Sigmoid colon (tissue), 7 donors: ENCODE data around the gene RBM28. TPM values are rescaled to one million over a fixed set of nuclear protein-coding genes. Genes with fewer than 3 reads are reported as not detected.
A peak's percentile ranks its signal among the peaks of the same experiment; 100 is the strongest.

Source experiments
- DNase-seq: peaks from one replicate; pipeline ENCODE4 v3.0.0-alpha.2; 2019
- H3K27ac ChIP-seq, 4 donors: fragments of 200-600 bp; sonication (generic); one replicate each; pipeline ENCODE4 v1.5.1; 2016 to 2019; ENCODE audit warnings: mild to moderate bottlenecking in 1 of 4
- H3K27me3 ChIP-seq, 3 donors: fragments of 200-600 bp; sonication (generic); one replicate each; pipeline ENCODE4 v1.5.1; 2019; ENCODE audit warnings: mild to moderate bottlenecking in 1 of 3
- H3K36me3 ChIP-seq, 4 donors: fragments of 200-600 bp; sonication (generic); one replicate each; pipeline ENCODE4 v1.5.1; 2016 to 2019
- H3K4me1 ChIP-seq, 4 donors: fragments of 200-600 bp; sonication (generic); one replicate each; pipeline ENCODE4 v1.5.1; 2017 to 2019
- H3K4me3 ChIP-seq, 4 donors: fragments of 200-600 bp; sonication (generic); one replicate each; pipeline ENCODE4 v1.5.1; 2017 to 2019; ENCODE audit warnings: mild to moderate bottlenecking in 2 of 4, moderate library complexity in 1 of 4
- H3K9me3 ChIP-seq, 4 donors: fragments of 200-600 bp in 3 of 4; sonication (generic) in 3 of 4; one replicate each; pipeline versions ENCODE4 v1.5.1 to v1.6.1; 2013 to 2019
- CTCF ChIP-seq, 4 experiments: fragments of 450-650 bp in 3 of 4; fragments of 200-600 bp in 1 of 4; IDR thresholded peaks; one replicate each; pipeline ENCODE4 v1.5.1; 2016 to 2019; ENCODE audit warnings: antibody characterized with exemption in 4 of 4, mild to moderate bottlenecking in 3 of 4, moderate library complexity in 2 of 4
- EP300 ChIP-seq, 4 donors: sonication (generic); formaldehyde crosslinking; IDR thresholded peaks; one replicate each; pipeline ENCODE4 v1.6.1; 2017; ENCODE audit warnings: antibody characterized with exemption in 4 of 4
- POLR2A ChIP-seq, 2 donors: fragments of 450-650 bp; IDR thresholded peaks; one replicate each; pipeline ENCODE4 v1.6.1; 2016; ENCODE audit warnings: antibody characterized with exemption in 2 of 2, mild to moderate bottlenecking in 2 of 2, moderate library complexity in 2 of 2
- POLR2AphosphoS5 ChIP-seq, 4 donors: sonication (generic); formaldehyde crosslinking; IDR thresholded peaks; one replicate each; pipeline ENCODE4 v1.6.1; 2017; ENCODE audit warnings: antibody characterized with exemption in 4 of 4
- WGBS, 2 donors: extraction: QIAGEN DNeasy Blood & Tissue Kit; methylation state at CpG; one replicate each; pipeline ENCODE4 v1.1.7; 2013; 5-methylcytosine and 5-hydroxymethylcytosine counted together
- intact Hi-C: fragments of 100-400 bp; cut with DNase I; formaldehyde crosslinking; loops from one replicate; pipeline ENCODE4 v1.15.1; 2023
- polyA plus RNA-seq, 3 donors: library from polyadenylated mRNA; stranded (reverse); fragments of 200-250 nt; gene quantifications; one replicate each; pipeline ENCODE4 v1.2.3, GENCODE V29; 2013
- total RNA-seq, 4 donors: library from RNA; depleted of rRNA; stranded (reverse); fragments of >200 nt; gene quantifications; one replicate each; pipeline ENCODE4 v1.1.0, GENCODE V29; 2016
- donor health status: healthy with polysubstance abuse.
- donor health status: Bipolar disorder and iron deficiency.
- donor health status: healthy.

RBM28 gene
- 10 to 100 TPM; 12.1 to 36.3 (median 17.4) TPM for total RNA-seq
- 10 to 100 TPM in 1 of 3 donors, 1 to 10 TPM in 2; 6.6 to 16.7 (median 8.6) TPM for polyA plus RNA-seq

GRCh38 chr7:128343554-128344430 is at the start of gene RBM28:
TSS of gene RBM28 (minus strand) at chr7:128343908. CDS start at chr7:128343793, 115 bp downstream.
- Histone ChIP-seq H3K27ac (peak within 1 kb of the TSS; percentile 80 to 83 (median 82)), H3K4me3 (peak within 1 kb of the TSS; percentile 63 to 76 (median 68)), H3K27me3 (no peaks in the 10 kb centered on the region), H3K36me3 (peaks cover 0 to 14% (median 3%) of the 10 kb centered on the region in 4 donors), H3K9me3 (no peaks in the 10 kb centered on the region), H3K4me1 (peaks cover 0 to 29% (median 21%) of the 10 kb centered on the region in 4 donors)
- WGBS, 2 donors = 13% methylated on average over 49 of the region's 49 CpGs
- DNase-seq = peak; percentile 93
- TF ChIP-seq EP300 (IDR thresholded peaks at IDR 0.05) (peak in 1 of 4 donors; percentile 11), POLR2A (IDR thresholded peaks at IDR 0.05) (no peak), POLR2AphosphoS5 (IDR thresholded peaks at IDR 0.05) (peak; percentile 78 to 84 (median 83)), CTCF (IDR thresholded peaks at IDR 0.05) (no peak)
- intact Hi-C loops = no loop called here

- H3K36me3 ChIP-seq = peaks cover 9 to 61% (median 36%) of the 10 kb centered on the region in 4 donors
- intact Hi-C loops = no loop called here
- no peaks in the 10 kb centered on the region for H3K9me3 ChIP-seq
- DNase-seq = no peak
- H3K4me1 ChIP-seq = peaks cover 0 to 3% (median 3%) of the 10 kb centered on the region in 4 donors
- H3K27ac ChIP-seq = no peak overlapping the region
- H3K27me3 ChIP-seq = no peaks in the 10 kb centered on the region
- WGBS, 2 donors = 94 to 96% methylated on average over 18 of the region's 18 CpGs
- H3K4me3 ChIP-seq = no peak overlapping the region
- TF ChIP-seq POLR2A (IDR thresholded peaks at IDR 0.05) = no peak
- no peak for TF ChIP-seq POLR2AphosphoS5 (IDR thresholded peaks at IDR 0.05)
- no peak for TF ChIP-seq CTCF (IDR thresholded peaks at IDR 0.05)
- TF ChIP-seq EP300 (IDR thresholded peaks at IDR 0.05) = no peak
These were observed 49.0 kb upstream of the RBM28 start for GRCh38 chr7:128392446-128393327.

GRCh38 chr7:128391805-128392204 is 48.1 kb upstream of the RBM28 start:
- TF ChIP-seq CTCF (IDR thresholded peaks at IDR 0.05) (no peak), POLR2AphosphoS5 (IDR thresholded peaks at IDR 0.05) (no peak), EP300 (IDR thresholded peaks at IDR 0.05) (no peak)
- peaks cover 0 to 9% (median 7%) of the 10 kb centered on the region in 4 donors for H3K4me1 ChIP-seq
- H3K4me3 ChIP-seq = no peak overlapping the region
- no peak for DNase-seq
- no peaks in the 10 kb centered on the region for H3K9me3 ChIP-seq
- intact Hi-C loops = no loop called here
- no peaks in the 10 kb centered on the region for H3K27me3 ChIP-seq
- whole genome bisulfite sequencing, 2 donors = 95 to 97% methylated on average over 7 of the region's 7 CpGs
- H3K27ac ChIP-seq = no peak overlapping the region
- H3K36me3 ChIP-seq = peaks cover 8 to 53% (median 30%) of the 10 kb centered on the region in 4 donors

- peaks cover 3 to 45% (median 24%) of the 10 kb centered on the region in 4 donors for H3K36me3 ChIP-seq
These were observed 47.3 kb upstream of the RBM28 start for GRCh38 chr7:128390871-128391565.

More at GRCh38 chr7:128390871-128391565, 47.3 kb upstream of the RBM28 start:
- WGBS, 2 donors = 68 to 85% methylated on average over 3 of the region's 3 CpGs
- peaks cover 0 to 9% (median 7%) of the 10 kb centered on the region in 4 donors for H3K4me1 ChIP-seq
- DNase-seq = no peak
- no peaks in the 10 kb centered on the region for H3K9me3 ChIP-seq
- no peaks in the 10 kb centered on the region for H3K27me3 ChIP-seq
- TF ChIP-seq POLR2AphosphoS5 (IDR thresholded peaks at IDR 0.05) = no peak
- intact Hi-C loops = no loop called here
- no peak overlapping the region for H3K4me3 ChIP-seq
- no peak overlapping the region for H3K27ac ChIP-seq
